NCI-H2171 treated with DMSO at 0.1 percent for 48 hours (cell line): ENCODE results near the gene OR5A2.
"Not testable (repeated sequence)": the region's sequence is repeated elsewhere in the genome, so short reads cannot be mapped to it uniquely, and the experiment has no call there.

Experiments
- DNase-seq: peaks from one replicate; lab custom pipeline; 2025; lab: John Stamatoyannopoulos, UW

OR5A2 gene

DNA sequence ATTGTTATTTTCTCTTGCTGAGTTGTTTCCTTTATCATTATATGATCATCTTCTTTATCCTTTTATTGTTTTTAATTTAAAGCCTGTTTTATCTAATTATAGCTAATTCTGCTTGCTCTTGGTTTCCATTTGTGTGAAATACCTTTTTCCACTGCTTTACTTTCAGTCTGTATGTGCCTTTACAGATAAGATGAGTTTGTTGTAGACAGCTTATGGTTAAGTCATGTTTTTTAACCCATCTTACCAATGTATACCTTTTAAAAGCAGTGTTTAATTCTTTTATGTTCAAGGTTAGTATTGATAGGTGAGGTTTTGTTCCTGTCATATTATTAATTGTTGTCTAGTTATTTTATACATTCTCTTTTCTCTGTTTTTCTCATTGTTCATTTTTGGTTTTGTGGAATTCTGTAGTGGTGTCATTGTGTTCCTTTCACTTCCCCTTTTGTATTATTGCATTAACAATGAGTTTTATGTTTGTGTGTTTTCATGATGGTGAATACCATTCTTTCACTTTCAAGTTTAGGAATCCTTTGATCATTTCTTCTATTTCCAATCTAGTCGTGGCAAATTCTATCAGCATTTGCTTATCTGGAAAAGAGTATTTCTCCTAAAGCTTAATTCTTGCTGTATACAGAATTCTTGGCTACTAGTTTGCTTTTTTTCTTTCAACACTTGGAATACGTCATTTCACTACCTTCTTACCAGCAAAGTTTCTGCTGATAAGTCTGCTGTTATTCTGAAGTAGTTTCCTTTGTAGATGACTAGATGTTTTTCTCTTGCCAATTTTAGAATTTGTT, 45.8 kb downstream of the OR5A2 start:
- DNase-seq, result no peak

GRCh38 chr11:59372324-59372723, 53.9 kb downstream of the OR5A2 start:
- not testable (repeated sequence) for DNase-seq

DNA sequence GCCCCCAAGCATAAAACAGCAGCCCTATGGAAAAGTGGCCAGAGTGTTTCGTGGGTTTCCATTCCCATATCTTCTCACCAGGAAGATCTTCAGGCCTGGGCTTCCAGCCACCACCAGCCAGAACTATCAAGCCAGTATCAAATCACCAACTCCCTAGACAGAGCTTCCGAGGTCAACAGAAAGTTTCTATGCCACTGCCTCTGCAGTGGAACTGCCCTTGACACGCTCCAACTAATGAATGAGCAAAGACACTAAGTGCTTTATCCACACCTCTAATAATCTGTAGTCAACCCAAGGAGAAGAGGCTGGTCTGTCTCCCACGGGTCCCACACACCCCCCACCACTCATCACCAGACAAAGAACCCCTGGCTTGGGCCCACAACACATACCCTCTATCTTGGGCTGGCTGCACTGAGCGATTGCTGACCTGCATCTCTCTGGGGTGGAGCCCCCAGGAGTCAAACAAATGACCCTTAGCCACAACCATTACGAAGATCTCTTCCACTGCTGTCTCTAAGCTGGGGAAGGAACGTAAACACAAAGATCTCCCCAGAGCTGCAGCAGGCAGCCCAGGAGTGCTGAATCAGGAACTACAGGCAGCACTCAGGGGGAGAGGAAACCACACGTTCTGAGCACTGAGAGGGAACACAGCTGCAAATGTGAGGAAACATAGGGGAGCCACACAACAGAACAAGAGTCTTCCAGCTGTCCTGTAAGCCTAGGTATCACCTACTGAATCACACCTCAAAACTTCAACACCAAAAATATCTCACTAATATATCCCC, 57.8 kb downstream of the OR5A2 start:
- no peak for DNase-seq
